Activated CD4-positive, alpha-beta memory T cell treated with anti-CD3 and anti-CD28 coated beads, Interleukin-2, amount 10 ng/mL, durations not matched to agents 7 days and 5 days (primary cell): Measurements from ENCODE around the gene LYRM1. TPM values are rescaled to one million over a fixed set of nuclear protein-coding genes. Genes with fewer than 3 reads are reported as not detected.

Experiments
- CTCF ChIA-PET: fragments of 350-600 bp; sonication (Branson Sonifier 250); formaldehyde crosslinking; loops from one replicate; lab custom pipeline; 2021; ENCODE audit warnings: antibody characterized with exemption, inconsistent platforms; lab: Charles Lee
- POLR2A ChIA-PET: fragments of 350-600 bp; sonication (Branson Sonifier 250); formaldehyde crosslinking; loops from one replicate; lab custom pipeline; 2021; ENCODE audit warnings: antibody characterized with exemption; lab: Charles Lee
- DNase-seq: peaks from one replicate; pipeline ENCODE4 v3.0.0-alpha.2; 2020
- H3K27ac Mint-ChIP-seq: one replicate; pipeline ENCODE4 v1.8.0; 2021; ENCODE audit warnings: mild to moderate bottlenecking, mixed read lengths
- H3K27me3 Mint-ChIP-seq: one replicate; pipeline ENCODE4 v1.8.0; 2021; ENCODE audit warnings: mixed read lengths
- H3K36me3 Mint-ChIP-seq: one replicate; pipeline ENCODE4 v1.8.0; 2021; ENCODE audit warnings: low read depth, mixed read lengths
- H3K4me1 Mint-ChIP-seq: one replicate; pipeline ENCODE4 v1.8.0; 2021; ENCODE audit warnings: mixed read lengths
- H3K4me3 Mint-ChIP-seq: one replicate; pipeline ENCODE4 v1.8.0; 2021; ENCODE audit warnings: mild to moderate bottlenecking, mixed read lengths
- H3K9me3 Mint-ChIP-seq: one replicate; pipeline ENCODE4 v1.8.0; 2021; ENCODE audit warnings: mixed read lengths
- total RNA-seq, 2 experiments: library from RNA; stranded (reverse); gene quantifications; one replicate each; pipeline ENCODE4 v1.2.3, GENCODE V29; 2021

The LYRM1 gene
- total RNA-seq, 2 experiments from 2014 or later = 45.2 to 47.0 TPM

DNA sequence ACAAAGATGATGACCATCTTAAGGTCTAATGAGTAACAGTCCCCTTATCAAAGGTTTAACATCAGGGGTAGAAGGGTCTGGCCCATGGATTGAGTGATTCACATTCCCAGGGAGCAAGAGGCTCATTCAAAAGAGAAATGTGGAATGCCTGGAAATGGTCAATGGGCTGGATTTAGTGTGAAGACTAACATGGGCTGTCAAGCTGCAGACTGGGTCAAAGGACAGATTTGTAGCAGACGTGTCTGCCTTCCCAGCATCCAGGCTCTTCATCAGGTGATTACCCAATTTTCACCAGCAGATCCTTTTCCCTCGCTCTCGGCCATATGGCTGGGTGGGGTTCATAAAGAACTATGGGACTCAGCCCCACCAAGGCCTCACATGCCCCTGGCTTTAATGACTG lies 27.2 kb upstream of the LYRM1 start:
- peak overlapping the region; percentile 93 for H3K27ac Mint-ChIP-seq
- H3K4me1 Mint-ChIP-seq = peaks cover 74% of the 10 kb centered on the region
- peaks cover 40% of the 10 kb centered on the region for H3K36me3 Mint-ChIP-seq
- POLR2A ChIA-PET = interaction anchor here (2.0 to 7.0 kb wide), 5 partner anchors 8 to 66 kb away, joined by 5 to 113 read pairs (median 18); partner anchors contain the start of genes DCUN1D3, ERI2, LYRM1 and REXO5
- CTCF ChIA-PET = interaction anchor here (0.6 to 3.3 kb wide), 7 partner anchors 9 to 650 kb away, joined by 3 to 32 read pairs (median 3); partner anchors contain the start of gene LYRM1
- no peaks in the 10 kb centered on the region for H3K9me3 Mint-ChIP-seq
- DNase-seq = no peak
- no peaks in the 10 kb centered on the region for H3K27me3 Mint-ChIP-seq
- H3K4me3 Mint-ChIP-seq = no peak overlapping the region

DNA sequence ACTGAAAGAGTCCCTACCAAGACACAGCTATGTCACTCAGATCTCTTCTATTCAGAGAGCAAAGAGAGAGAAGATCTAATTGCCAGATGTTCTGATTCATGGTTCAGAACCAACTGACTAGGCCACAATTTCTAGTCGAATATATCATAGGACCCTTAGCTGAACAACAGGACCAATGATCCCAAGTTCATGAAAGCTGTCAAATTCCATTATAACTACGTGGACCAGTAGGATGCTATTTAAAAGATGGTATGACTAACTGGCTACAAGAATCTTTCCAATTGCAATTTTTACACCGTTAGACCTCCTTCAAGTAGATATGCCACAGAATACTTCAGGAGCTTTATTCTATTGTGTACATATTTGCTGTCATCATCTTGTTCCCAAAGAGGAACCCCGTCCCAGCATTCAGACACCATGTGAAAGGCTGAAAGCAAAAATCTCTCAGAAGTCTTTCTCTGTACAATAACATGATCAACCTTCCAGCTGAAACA lies 26.4 kb upstream of the LYRM1 start:
- no peaks in the 10 kb centered on the region for H3K27me3 Mint-ChIP-seq
- peak overlapping the region; percentile 93 for H3K27ac Mint-ChIP-seq
- H3K36me3 Mint-ChIP-seq = peaks cover 42% of the 10 kb centered on the region
- ChIA-PET POLR2A (interaction anchor here (0.8 to 7.0 kb wide), 17 partner anchors 8 to 69 kb away, joined by 3 to 113 read pairs (median 5); partner anchors contain the start of genes DCUN1D3, ERI2, LYRM1 and REXO5), CTCF (interaction anchor here (0.8 to 3.3 kb wide), 21 partner anchors 9 to 1319 kb away, joined by 3 to 32 read pairs (median 5); partner anchors contain the start of genes DCUN1D3, LYRM1, THUMPD1 and VPS35L)
- peak overlapping the region; percentile 54 for H3K4me3 Mint-ChIP-seq
- no peaks in the 10 kb centered on the region for H3K9me3 Mint-ChIP-seq
- H3K4me1 Mint-ChIP-seq = peaks cover 76% of the 10 kb centered on the region
- DNase-seq = no peak

GRCh38 chr16:20875355-20875650 lies 25.3 kb upstream of the LYRM1 start:
- H3K27me3 Mint-ChIP-seq = no peaks in the 10 kb centered on the region
- H3K4me3 Mint-ChIP-seq = peak overlapping the region; percentile 41
- H3K27ac Mint-ChIP-seq = peak overlapping the region; percentile 93
- ChIA-PET POLR2A (interaction anchor here (0.8 to 7.0 kb wide), 18 partner anchors 9 to 68 kb away, joined by 3 to 113 read pairs (median 5); partner anchors contain the start of genes DCUN1D3, ERI2, LYRM1 and REXO5), CTCF (interaction anchor here (0.7 to 3.3 kb wide), 17 partner anchors 8 to 1320 kb away, joined by 3 to 32 read pairs (median 6); partner anchors contain the start of genes DCUN1D3, LYRM1 and VPS35L)
- peaks cover 45% of the 10 kb centered on the region for H3K36me3 Mint-ChIP-seq
- H3K4me1 Mint-ChIP-seq = peaks cover 87% of the 10 kb centered on the region
- H3K9me3 Mint-ChIP-seq = no peaks in the 10 kb centered on the region
- DNase-seq = no peak

DNA sequence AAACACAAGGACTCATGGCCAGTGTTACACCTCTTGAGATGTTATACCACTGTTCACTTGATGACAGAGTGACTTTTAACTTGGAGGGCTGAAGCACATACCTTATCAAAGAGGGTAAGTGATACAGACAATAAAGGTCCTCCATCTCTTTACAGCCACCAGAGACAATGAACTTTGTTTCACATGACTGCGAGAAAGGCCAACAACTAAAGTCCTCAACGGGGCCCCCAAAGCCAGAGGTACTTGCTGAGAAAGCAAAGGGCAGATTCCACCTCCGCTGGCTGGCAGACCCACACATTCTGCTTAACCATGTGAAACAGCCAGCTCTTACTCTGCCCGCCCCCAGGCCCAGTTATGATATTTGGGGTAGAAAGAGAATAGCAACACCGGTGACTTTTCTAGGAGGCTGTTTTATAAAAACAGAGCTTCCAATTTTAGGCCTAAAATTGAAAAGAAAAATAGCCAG lies 21.9 kb upstream of the LYRM1 start:
- no peak overlapping the region for H3K4me3 Mint-ChIP-seq
- H3K4me1 Mint-ChIP-seq = peaks cover 81% of the 10 kb centered on the region
- no peak for DNase-seq
- no peaks in the 10 kb centered on the region for H3K9me3 Mint-ChIP-seq
- H3K27ac Mint-ChIP-seq = peak overlapping the region; percentile 77
- H3K27me3 Mint-ChIP-seq = no peaks in the 10 kb centered on the region
- ChIA-PET POLR2A (interaction anchor here (1.4 to 7.0 kb wide), 2 partner anchors 13 to 22 kb away, joined by 6 to 113 read pairs; partner anchors contain the start of genes DCUN1D3 and LYRM1), CTCF (interaction anchor here (0.6 to 2.2 kb wide), 6 partner anchors 13 to 73 kb away, joined by 3 to 9 read pairs (median 4); partner anchors contain the start of genes DCUN1D3, ERI2, LYRM1 and REXO5)
- H3K36me3 Mint-ChIP-seq = peaks cover 44% of the 10 kb centered on the region

DNA sequence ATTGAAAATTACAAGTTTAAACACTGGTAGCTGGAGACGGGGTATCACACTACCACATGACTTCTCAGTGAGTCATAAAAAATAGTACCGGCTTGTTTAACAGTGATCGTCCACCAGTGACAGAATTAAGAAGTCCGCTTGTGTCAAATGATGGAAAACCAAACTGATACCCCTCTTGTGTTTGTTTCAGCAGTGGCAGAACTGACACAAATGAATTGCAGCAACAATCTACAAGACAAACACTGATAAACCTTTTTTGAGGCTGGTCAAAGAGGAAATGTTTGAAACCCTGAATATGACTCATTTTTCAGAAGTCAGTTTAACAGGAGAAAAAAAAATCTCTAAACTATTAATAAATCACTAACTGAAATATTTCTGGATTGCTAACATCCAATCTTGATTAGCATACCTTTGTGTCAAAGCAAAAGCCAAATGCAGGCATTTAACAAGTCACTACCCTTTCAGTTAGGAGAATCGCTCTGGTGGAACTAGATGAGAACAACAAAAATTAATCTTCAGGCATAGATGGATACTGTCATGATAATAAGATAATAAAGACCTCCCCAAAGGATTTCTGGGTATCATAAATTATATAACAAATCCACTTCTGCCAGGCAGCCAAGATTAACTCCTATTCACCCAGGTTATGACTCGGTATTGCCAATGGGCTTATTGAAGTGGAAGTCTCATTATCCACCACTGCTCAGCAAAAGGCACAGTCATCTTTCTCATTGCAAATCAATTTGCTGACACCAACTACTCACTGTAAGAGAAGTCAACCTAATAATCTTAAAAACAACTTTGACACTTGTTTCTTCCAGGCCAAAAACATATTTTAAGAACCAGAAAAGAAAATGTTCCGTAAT lies 21.2 kb upstream of the LYRM1 start:
- CTCF ChIA-PET = interaction anchor here (1.0 to 2.2 kb wide), 4 partner anchors 14 to 35 kb away, joined by 3 to 9 read pairs (median 4); partner anchors contain the start of genes DCUN1D3 and LYRM1
- POLR2A ChIA-PET = interaction anchor here (1.4 to 7.0 kb wide), 2 partner anchors 13 to 22 kb away, joined by 6 to 113 read pairs; partner anchors contain the start of genes DCUN1D3 and LYRM1
- no peak for DNase-seq
- peaks cover 50% of the 10 kb centered on the region for H3K36me3 Mint-ChIP-seq
- peak overlapping the region; percentile 77 for H3K27ac Mint-ChIP-seq
- H3K4me3 Mint-ChIP-seq = no peak overlapping the region
- H3K9me3 Mint-ChIP-seq = no peaks in the 10 kb centered on the region
- peaks cover 80% of the 10 kb centered on the region for H3K4me1 Mint-ChIP-seq
- H3K27me3 Mint-ChIP-seq = no peaks in the 10 kb centered on the region

- peak overlapping the region; percentile 47 for H3K27ac Mint-ChIP-seq
- H3K4me3 Mint-ChIP-seq = no peak overlapping the region
- H3K27me3 Mint-ChIP-seq = no peaks in the 10 kb centered on the region
- H3K9me3 Mint-ChIP-seq = no peaks in the 10 kb centered on the region
- DNase-seq = no peak
- H3K36me3 Mint-ChIP-seq = peaks cover 54% of the 10 kb centered on the region
- POLR2A ChIA-PET = interaction anchor here (1.1 to 1.7 kb wide), 3 partner anchors 13 to 30 kb away, joined by 3 to 8 read pairs (median 4); partner anchors contain the start of genes DCUN1D3 and LYRM1
- CTCF ChIA-PET = interaction anchor here (0.8 kb wide), 1 partner anchor 15 kb away, joined by 3 read pairs; no protein-coding TSS in a partner anchor
- peaks cover 79% of the 10 kb centered on the region for H3K4me1 Mint-ChIP-seq
These were observed 19.6 kb upstream of the LYRM1 start for GRCh38 chr16:20880867-20881502.

DNA sequence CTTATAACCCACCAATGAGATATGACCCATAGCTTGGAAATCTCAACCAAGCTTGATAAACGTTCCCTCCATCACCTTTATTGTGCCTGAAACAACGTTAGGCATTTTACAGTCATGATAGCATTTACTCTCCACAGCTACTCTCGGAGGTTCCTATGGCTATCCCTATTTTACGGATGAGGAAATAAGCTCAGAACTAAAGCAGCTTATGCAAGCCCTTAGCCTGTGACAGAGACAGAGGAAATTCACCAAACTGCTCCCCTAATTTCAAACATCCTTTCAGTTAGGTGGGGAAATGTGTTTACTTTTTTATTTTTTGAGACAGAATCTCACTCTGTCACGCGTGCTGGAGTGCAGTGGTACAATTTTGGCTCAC lies 19.1 kb upstream of the LYRM1 start:
- peaks cover 77% of the 10 kb centered on the region for H3K4me1 Mint-ChIP-seq

GRCh38 chr16:20883554-20884239 lies 16.9 kb upstream of the LYRM1 start:
- H3K4me1 Mint-ChIP-seq = peaks cover 74% of the 10 kb centered on the region

More for the DNA sequence above, 19.1 kb upstream of the LYRM1 start:
- Mint-ChIP-seq H3K36me3 (peaks cover 53% of the 10 kb centered on the region), H3K27ac (no peak overlapping the region), H3K9me3 (no peaks in the 10 kb centered on the region), H3K27me3 (no peaks in the 10 kb centered on the region), H3K4me3 (no peak overlapping the region)
- POLR2A ChIA-PET = interaction anchor here (1.1 to 1.7 kb wide), 3 partner anchors 14 to 30 kb away, joined by 3 to 8 read pairs (median 4); partner anchors contain the start of genes DCUN1D3 and LYRM1
- CTCF ChIA-PET = interaction anchor here (0.8 kb wide), 1 partner anchor 16 kb away, joined by 3 read pairs; no protein-coding TSS in a partner anchor
- DNase-seq = no peak

GRCh38 chr16:20884240-20884556 lies 16.4 kb upstream of the LYRM1 start:
- Mint-ChIP-seq H3K4me1 (peaks cover 69% of the 10 kb centered on the region), H3K9me3 (no peaks in the 10 kb centered on the region), H3K27ac (peak overlapping the region; percentile 34), H3K4me3 (no peak overlapping the region), H3K27me3 (no peaks in the 10 kb centered on the region), H3K36me3 (peaks cover 50% of the 10 kb centered on the region)
- CTCF ChIA-PET = interaction anchor here (0.8 to 1.9 kb wide), 4 partner anchors 9 to 33 kb away, joined by 3 to 9 read pairs (median 4); no protein-coding TSS in a partner anchor
- POLR2A ChIA-PET = interaction anchor here (1.0 to 2.6 kb wide), 4 partner anchors 9 to 27 kb away, joined by 4 to 9 read pairs (median 7); partner anchors contain the start of genes DCUN1D3 and LYRM1
- no peak for DNase-seq

More at GRCh38 chr16:20883554-20884239, 16.9 kb upstream of the LYRM1 start:
- Mint-ChIP-seq H3K36me3 (peaks cover 53% of the 10 kb centered on the region), H3K27me3 (no peaks in the 10 kb centered on the region), H3K9me3 (no peaks in the 10 kb centered on the region), H3K27ac (peak overlapping the region; percentile 34), H3K4me3 (no peak overlapping the region)
- ChIA-PET POLR2A (interaction anchor here (0.6 to 2.6 kb wide), 6 partner anchors 9 to 101 kb away, joined by 3 to 9 read pairs (median 5); partner anchors contain the start of genes DCUN1D3 and LYRM1), CTCF (interaction anchor here (0.8 to 1.9 kb wide), 4 partner anchors 9 to 33 kb away, joined by 3 to 9 read pairs (median 4); no protein-coding TSS in a partner anchor)
- no peak for DNase-seq

GRCh38 chr16:20886320-20886719 lies 14.3 kb upstream of the LYRM1 start:
- Mint-ChIP-seq H3K27ac (no peak overlapping the region), H3K36me3 (peaks cover 54% of the 10 kb centered on the region), H3K4me1 (peaks cover 52% of the 10 kb centered on the region), H3K9me3 (no peaks in the 10 kb centered on the region), H3K4me3 (no peak overlapping the region), H3K27me3 (no peaks in the 10 kb centered on the region)
- ChIA-PET POLR2A (interaction anchor here (1.9 kb wide), 1 partner anchor 14 kb away, joined by 4 read pairs; the partner anchor contains the start of genes DCUN1D3 and LYRM1), CTCF (interaction anchor here (2.9 kb wide), 1 partner anchor 36 kb away, joined by 11 read pairs; no protein-coding TSS in a partner anchor)
- DNase-seq = no peak

DNA sequence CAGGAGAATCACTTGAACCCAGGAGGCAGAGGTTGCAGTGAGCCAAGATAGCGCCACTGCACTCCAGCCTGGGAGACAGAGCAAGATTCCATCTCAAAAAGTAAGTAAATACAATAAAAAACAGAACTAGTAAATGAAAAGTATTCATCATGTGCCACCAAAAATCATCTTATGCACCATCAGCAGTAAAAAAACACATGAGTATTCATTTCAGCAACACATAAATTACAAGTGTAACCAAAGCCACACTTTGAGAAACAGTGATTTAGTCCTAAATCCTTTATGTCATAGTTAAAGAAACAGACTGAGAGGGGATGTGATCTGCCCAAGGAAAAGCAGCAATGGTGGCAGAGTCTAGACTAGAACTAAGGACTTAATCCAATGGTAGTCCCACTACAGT lies 13.4 kb upstream of the LYRM1 start:
- Mint-ChIP-seq H3K4me1 (peaks cover 52% of the 10 kb centered on the region), H3K36me3 (peaks cover 59% of the 10 kb centered on the region), H3K9me3 (no peaks in the 10 kb centered on the region), H3K4me3 (no peak overlapping the region), H3K27ac (no peak overlapping the region), H3K27me3 (no peaks in the 10 kb centered on the region)
- ChIA-PET POLR2A (no interaction called here), CTCF (interaction anchor here (2.9 kb wide), 1 partner anchor 37 kb away, joined by 11 read pairs; no protein-coding TSS in a partner anchor)
- DNase-seq = no peak
